H7 (cell line): ENCODE results near the gene UGDH. TPM values are rescaled to one million over a fixed set of nuclear protein-coding genes. Genes with fewer than 3 reads are reported as not detected.
A peak's percentile ranks its signal among the peaks of the same experiment; 100 is the strongest.
"Not testable (repeated sequence)": the region's sequence is repeated elsewhere in the genome, so short reads cannot be mapped to it uniquely, and the experiment has no call there.

Source experiments
- DNase-seq: peaks from one replicate; pipeline ENCODE4 v3.0.0; 2012
- H3K27me3 ChIP-seq: 2 replicates; pipeline ENCODE4 v1.6.0; 2011; ENCODE audit warnings: mild to moderate bottlenecking, low read length; ENCODE audit not compliant: control insufficient read depth, insufficient read depth
- H3K36me3 ChIP-seq: replicated peaks from 2 replicates; pipeline ENCODE4 v1.5.1; 2011; ENCODE audit warnings: low read length; ENCODE audit not compliant: control insufficient read depth, insufficient read depth
- H3K4me3 ChIP-seq: 2 replicates; pipeline ENCODE4 v1.5.1; 2011; ENCODE audit warnings: low read depth, mild to moderate bottlenecking, control low read depth, low read length, moderate library complexity; ENCODE audit not compliant: insufficient read depth
- total RNA-seq: library from RNA; depleted of rRNA; stranded (reverse); fragments of >200 nt; shearing (Covaris generic); gene quantifications from 2 replicates; pipeline ENCODE4 v1.2.3, GENCODE V29; 2014; rRNA removed

The UGDH gene
- total RNA-seq = 38.4 and 38.7 TPM in 2 replicates

- Histone ChIP-seq H3K4me3 (peak within 1 kb of the TSS; percentile 95), H3K36me3 (peaks cover 7% of the 10 kb centered on the region), H3K27me3 (no peaks in the 10 kb centered on the region)
- peak; percentile 98 for DNase-seq
These were observed at the start of gene UGDH for GRCh38 chr4:39527296-39528060. UGDH (minus strand) TSS chr4:39527439; CDS start chr4:39521512, 5,927 bp downstream.

- no peak for DNase-seq
- Histone ChIP-seq H3K4me3 (no peak overlapping the region), H3K36me3 (no peaks in the 10 kb centered on the region), H3K27me3 (no peaks in the 10 kb centered on the region)
These were observed 47.7 kb upstream of the UGDH start for GRCh38 chr4:39574946-39575345.

GRCh38 chr4:39571504-39571903 lies 44.3 kb upstream of the UGDH start:
- no peak for DNase-seq
- Histone ChIP-seq H3K4me3 (no peak overlapping the region), H3K36me3 (no peaks in the 10 kb centered on the region), H3K27me3 (no peaks in the 10 kb centered on the region)

GRCh38 chr4:39571054-39571453 lies 43.8 kb upstream of the UGDH start:
- 0 out of 2 replicates have a peak, but pooled peaks cover 1% of the 10 kb centered on the region for H3K36me3 ChIP-seq
- no peak overlapping the region for H3K4me3 ChIP-seq
- no peak for DNase-seq
- no peaks in the 10 kb centered on the region for H3K27me3 ChIP-seq

- Histone ChIP-seq H3K36me3 (0 out of 2 replicates have a peak, but pooled peaks cover 1% of the 10 kb centered on the region), H3K4me3 (no peak overlapping the region), H3K27me3 (no peaks in the 10 kb centered on the region)
- no peak for DNase-seq
These were observed 42.0 kb upstream of the UGDH start for GRCh38 chr4:39569209-39569608.

- no peak for DNase-seq
- H3K4me3 ChIP-seq = no peak overlapping the region
- H3K36me3 ChIP-seq = 0 out of 2 replicates have a peak, but pooled peaks cover 1% of the 10 kb centered on the region
- no peaks in the 10 kb centered on the region for H3K27me3 ChIP-seq
These were observed 41.6 kb upstream of the UGDH start for GRCh38 chr4:39568805-39569204.

GRCh38 chr4:39565878-39566600 lies 38.8 kb upstream of the UGDH start:
- no peak overlapping the region for H3K4me3 ChIP-seq
- 0 out of 2 replicates have a peak, but pooled peaks cover 1% of the 10 kb centered on the region for H3K36me3 ChIP-seq
- H3K27me3 ChIP-seq = no peaks in the 10 kb centered on the region
- no peak for DNase-seq

GRCh38 chr4:39563346-39563847 lies 36.2 kb upstream of the UGDH start:
- H3K27me3 ChIP-seq = no peaks in the 10 kb centered on the region
- no peak for DNase-seq
- H3K36me3 ChIP-seq = 0 out of 2 replicates have a peak, but pooled peaks cover 1% of the 10 kb centered on the region
- H3K4me3 ChIP-seq = no peak overlapping the region

- 0 out of 2 replicates have a peak, but pooled peaks cover 1% of the 10 kb centered on the region for H3K36me3 ChIP-seq
- H3K27me3 ChIP-seq = no peaks in the 10 kb centered on the region
- no peak overlapping the region for H3K4me3 ChIP-seq
- DNase-seq = no peak
These were observed 35.6 kb upstream of the UGDH start for GRCh38 chr4:39562792-39563191.

GRCh38 chr4:39559626-39560025 lies 32.4 kb upstream of the UGDH start:
- no peaks in the 10 kb centered on the region for H3K36me3 ChIP-seq
- H3K4me3 ChIP-seq = no peak overlapping the region
- DNase-seq = no peak
- H3K27me3 ChIP-seq = no peaks in the 10 kb centered on the region

- Histone ChIP-seq H3K27me3 (no peaks in the 10 kb centered on the region), H3K36me3 (no peaks in the 10 kb centered on the region), H3K4me3 (no peak overlapping the region)
- no peak for DNase-seq
These were observed 28.2 kb upstream of the UGDH start for GRCh38 chr4:39555472-39555871.

GRCh38 chr4:39548425-39549067 lies 21.3 kb upstream of the UGDH start:
- no peak overlapping the region for H3K4me3 ChIP-seq
- H3K36me3 ChIP-seq = no peaks in the 10 kb centered on the region
- no peak for DNase-seq
- no peaks in the 10 kb centered on the region for H3K27me3 ChIP-seq

GRCh38 chr4:39544580-39545315 lies 17.5 kb upstream of the UGDH start:
- no peak overlapping the region for H3K4me3 ChIP-seq
- no peaks in the 10 kb centered on the region for H3K27me3 ChIP-seq
- no peaks in the 10 kb centered on the region for H3K36me3 ChIP-seq
- DNase-seq = no peak

GRCh38 chr4:39544080-39544479 lies 16.8 kb upstream of the UGDH start:
- not testable (repeated sequence) for DNase-seq, H3K4me3 ChIP-seq, H3K27me3 ChIP-seq, H3K36me3 ChIP-seq
